ENCODE measurements around the gene ADGRA1.

ADGRA1 gene

DNA sequence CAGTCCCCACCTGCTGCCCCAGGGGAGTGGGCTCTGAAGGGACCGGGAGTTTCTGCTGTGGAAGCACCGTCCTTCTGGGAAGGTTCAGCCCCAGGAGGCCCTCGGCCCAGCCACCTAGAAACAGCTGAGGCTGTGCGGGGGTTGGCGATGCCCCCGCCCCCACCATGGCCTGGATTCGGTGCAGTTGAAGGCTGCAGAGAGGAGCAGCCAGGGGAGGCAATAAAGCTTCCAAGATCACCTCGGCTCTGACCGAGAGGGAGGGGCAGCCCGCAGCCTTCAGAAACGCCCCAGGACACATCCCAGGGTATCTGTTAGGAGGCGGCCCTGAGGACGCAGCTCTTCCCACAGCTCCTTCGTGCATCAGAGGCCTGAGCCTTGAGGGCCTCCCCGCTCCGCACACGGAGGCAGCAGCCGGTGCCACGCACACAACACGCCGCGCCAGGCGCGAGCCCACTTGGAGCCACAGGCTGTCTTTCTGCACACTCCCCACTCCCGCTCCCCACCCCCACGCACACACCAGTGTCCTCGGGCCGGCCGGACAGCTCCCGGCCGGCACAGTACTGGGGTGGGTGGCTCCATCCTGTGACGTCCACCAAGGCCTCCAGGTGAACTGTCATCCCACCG is 73.9 kb downstream of the ADGRA1 start:
- peaks cover under 1% of the 10 kb centered on the region; the same call in 1 of the 2 replicates for H3K27me3 ChIP-seq (ENCODE audit: insufficient read depth, low read depth)
- H3K79me2 ChIP-seq (ENCODE audit: insufficient read depth, low read depth): no peaks in the 10 kb centered on the region
- TF ChIP-seq, protein P1, sequence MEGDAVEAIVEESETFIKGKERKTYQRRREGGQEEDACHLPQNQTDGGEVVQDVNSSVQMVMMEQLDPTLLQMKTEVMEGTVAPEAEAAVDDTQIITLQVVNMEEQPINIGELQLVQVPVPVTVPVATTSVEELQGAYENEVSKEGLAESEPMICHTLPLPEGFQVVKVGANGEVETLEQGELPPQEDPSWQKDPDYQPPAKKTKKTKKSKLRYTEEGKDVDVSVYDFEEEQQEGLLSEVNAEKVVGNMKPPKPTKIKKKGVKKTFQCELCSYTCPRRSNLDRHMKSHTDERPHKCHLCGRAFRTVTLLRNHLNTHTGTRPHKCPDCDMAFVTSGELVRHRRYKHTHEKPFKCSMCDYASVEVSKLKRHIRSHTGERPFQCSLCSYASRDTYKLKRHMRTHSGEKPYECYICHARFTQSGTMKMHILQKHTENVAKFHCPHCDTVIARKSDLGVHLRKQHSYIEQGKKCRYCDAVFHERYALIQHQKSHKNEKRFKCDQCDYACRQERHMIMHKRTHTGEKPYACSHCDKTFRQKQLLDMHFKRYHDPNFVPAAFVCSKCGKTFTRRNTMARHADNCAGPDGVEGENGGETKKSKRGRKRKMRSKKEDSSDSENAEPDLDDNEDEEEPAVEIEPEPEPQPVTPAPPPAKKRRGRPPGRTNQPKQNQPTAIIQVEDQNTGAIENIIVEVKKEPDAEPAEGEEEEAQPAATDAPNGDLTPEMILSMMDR (conservative IDR thresholded peaks at IDR 0.05; ENCODE audit: low read depth, low read length): no peak
- H3K4me1 ChIP-seq (ENCODE audit: low read depth, poor library complexity, severe bottlenecking): no peaks in the 10 kb centered on the region
- H3K9ac ChIP-seq: no peak overlapping the region
- no peaks in the 10 kb centered on the region for H4K20me1 ChIP-seq (ENCODE audit: insufficient read depth)
- H3K27ac ChIP-seq: no peak overlapping the region
- no peak overlapping the region for H3K4me3 ChIP-seq (IDR thresholded peaks at IDR 0.05; ENCODE audit: insufficient read depth, low read depth, low read length)
- H3K36me3 ChIP-seq (ENCODE audit: insufficient read depth): no peaks in the 10 kb centered on the region
- H3K4me2 ChIP-seq: no peak overlapping the region
- H2AFZ ChIP-seq (ENCODE audit: low read depth): no peak overlapping the region

- Histone ChIP-seq H4K20me1 (ENCODE audit: insufficient read depth) (no peaks in the 10 kb centered on the region), H3K9ac (no peak overlapping the region), H2AFZ (ENCODE audit: low read depth) (no peak overlapping the region), H3K4me2 (no peak overlapping the region), H3K4me3 (IDR thresholded peaks at IDR 0.05; ENCODE audit: insufficient read depth, low read depth, low read length) (no peak overlapping the region), H3K27ac (no peak overlapping the region), H3K27me3 (ENCODE audit: insufficient read depth, low read depth) (peaks cover 6% of the 10 kb centered on the region; the same call in 1 of the 2 replicates), H3K79me2 (ENCODE audit: insufficient read depth, low read depth) (no peaks in the 10 kb centered on the region), H3K36me3 (ENCODE audit: insufficient read depth) (no peaks in the 10 kb centered on the region), H3K4me1 (ENCODE audit: low read depth, poor library complexity, severe bottlenecking) (no peaks in the 10 kb centered on the region)
- TF ChIP-seq, protein P1 (conservative IDR thresholded peaks at IDR 0.05; ENCODE audit: low read depth, low read length): no peak
Observed at GRCh38 chr10:133162178-133162909, 74.6 kb downstream of the ADGRA1 start.

DNA sequence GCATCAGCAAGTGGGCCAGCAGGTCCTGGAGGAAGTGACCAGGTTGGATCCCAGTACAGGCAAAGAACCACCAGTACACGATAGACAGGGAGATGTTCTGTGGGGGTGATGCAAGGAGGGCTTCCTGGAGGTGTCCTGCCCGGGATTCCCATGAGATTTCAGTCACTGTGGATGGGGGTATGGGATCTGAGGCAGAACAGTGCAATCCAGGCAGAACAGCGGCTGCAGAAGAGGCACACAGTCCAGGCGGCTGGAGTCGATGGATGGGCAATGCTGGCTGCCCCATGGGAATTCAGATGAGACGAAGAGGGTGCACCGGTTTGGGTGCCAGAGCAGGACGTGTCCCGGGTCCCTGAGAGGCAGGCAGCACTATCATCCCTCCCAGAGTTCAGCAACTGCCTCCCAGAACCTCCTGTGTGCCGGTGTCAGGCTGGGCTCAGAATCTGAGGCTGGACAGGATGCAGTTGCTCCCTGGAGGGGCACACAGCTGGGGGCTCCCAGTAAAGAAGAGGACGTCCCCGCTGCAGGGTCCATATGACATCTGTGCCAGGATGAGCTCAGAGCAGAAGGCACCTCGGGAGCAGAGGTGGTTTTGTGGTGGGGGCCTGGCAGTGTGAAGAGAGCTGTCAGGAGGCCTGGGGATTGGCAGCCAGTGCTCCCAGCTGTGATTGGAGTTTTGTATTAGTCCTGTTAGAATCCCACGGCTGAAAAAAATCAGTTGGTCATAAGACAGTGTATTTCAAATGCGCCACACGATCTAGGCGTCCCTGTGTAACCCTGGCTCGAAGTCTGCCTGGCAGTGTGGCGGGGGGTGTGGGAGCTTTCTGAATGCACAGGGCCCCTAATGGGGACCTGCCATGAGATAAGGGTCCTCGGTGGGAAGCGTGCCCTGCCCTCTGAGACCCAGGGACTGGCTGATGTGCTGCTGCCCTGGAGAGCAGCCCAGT is 75.5 kb downstream of the ADGRA1 start:
- H3K4me3 ChIP-seq (IDR thresholded peaks at IDR 0.05; ENCODE audit: insufficient read depth, low read depth, low read length): no peak overlapping the region
- no peaks in the 10 kb centered on the region for H4K20me1 ChIP-seq (ENCODE audit: insufficient read depth)
- peaks cover 14% of the 10 kb centered on the region; the same call in 1 of the 2 replicates for H3K27me3 ChIP-seq (ENCODE audit: insufficient read depth, low read depth)
- no peak overlapping the region for H3K4me2 ChIP-seq
- no peak overlapping the region for H2AFZ ChIP-seq (ENCODE audit: low read depth)
- no peaks in the 10 kb centered on the region for H3K79me2 ChIP-seq (ENCODE audit: insufficient read depth, low read depth)
- H3K36me3 ChIP-seq (ENCODE audit: insufficient read depth): no peaks in the 10 kb centered on the region
- TF ChIP-seq, protein P1 (conservative IDR thresholded peaks at IDR 0.05; ENCODE audit: low read depth, low read length): no peak
- no peak overlapping the region for H3K27ac ChIP-seq
- H3K4me1 ChIP-seq (ENCODE audit: low read depth, poor library complexity, severe bottlenecking): no peaks in the 10 kb centered on the region
- H3K9ac ChIP-seq: no peak overlapping the region

Data from KMS-11 (cell line).